Duodenal mucosa (tissue), 2 donors: Measurements from ENCODE around the gene CDK17.

ENCODE experiments used
- H3K27ac ChIP-seq: one replicate; pipeline ENCODE4 v1.7.0; 2013; ENCODE audit warnings: low read depth, low read length
- H3K27me3 ChIP-seq, 2 donors: one replicate each; pipeline ENCODE4 v1.7.0; 2013; ENCODE audit warnings: low read length in 2 of 2, control low read depth in 1 of 2; ENCODE audit not compliant: insufficient read depth in 2 of 2, control insufficient read depth in 1 of 2
- H3K36me3 ChIP-seq, 2 donors: one replicate each; pipeline ENCODE4 v1.7.0; 2013; ENCODE audit warnings: low read length in 2 of 2, control low read depth in 1 of 2; ENCODE audit not compliant: insufficient read depth in 2 of 2, control insufficient read depth in 1 of 2
- H3K4me1 ChIP-seq, 2 donors: one replicate each; pipeline ENCODE4 v1.7.0; 2013; ENCODE audit warnings: low read length in 2 of 2, control low read depth in 1 of 2; ENCODE audit not compliant: insufficient read depth in 2 of 2, control insufficient read depth in 1 of 2
- H3K4me3 ChIP-seq, 2 donors: one replicate each; pipeline ENCODE4 v1.7.0; 2013; ENCODE audit warnings: low read length in 2 of 2, low read depth in 1 of 2
- H3K9ac ChIP-seq, 2 donors: one replicate each; pipeline ENCODE4 v1.7.0; 2013; ENCODE audit warnings: low read length in 2 of 2, low read depth in 1 of 2
- H3K9me3 ChIP-seq, 2 donors: one replicate each; pipeline ENCODE4 v1.7.0; 2013; ENCODE audit warnings: low read length in 2 of 2, control low read depth in 1 of 2; ENCODE audit not compliant: control insufficient read depth in 1 of 2

The CDK17 gene

GRCh38 chr12:96261557-96261956, 138.7 kb downstream of the CDK17 start:
- Histone ChIP-seq H3K4me3 (no peak overlapping the region), H3K9ac (no peak overlapping the region), H3K36me3 (peaks cover 0 to 29% of the 10 kb centered on the region in 2 donors), H3K9me3 (no peaks in the 10 kb centered on the region), H3K27me3 (no peaks in the 10 kb centered on the region), H3K4me1 (peaks cover 5 to 8% of the 10 kb centered on the region in 2 donors), H3K27ac (no peak overlapping the region)

GRCh38 chr12:96260644-96261043, 139.6 kb downstream of the CDK17 start:
- peaks cover 5 to 8% of the 10 kb centered on the region in 2 donors for H3K4me1 ChIP-seq
- H3K36me3 ChIP-seq = peaks cover 0 to 26% of the 10 kb centered on the region in 2 donors
- H3K27me3 ChIP-seq = no peaks in the 10 kb centered on the region
- no peak overlapping the region for H3K9ac ChIP-seq
- H3K9me3 ChIP-seq = no peaks in the 10 kb centered on the region
- H3K4me3 ChIP-seq = no peak overlapping the region
- H3K27ac ChIP-seq = no peak overlapping the region

DNA sequence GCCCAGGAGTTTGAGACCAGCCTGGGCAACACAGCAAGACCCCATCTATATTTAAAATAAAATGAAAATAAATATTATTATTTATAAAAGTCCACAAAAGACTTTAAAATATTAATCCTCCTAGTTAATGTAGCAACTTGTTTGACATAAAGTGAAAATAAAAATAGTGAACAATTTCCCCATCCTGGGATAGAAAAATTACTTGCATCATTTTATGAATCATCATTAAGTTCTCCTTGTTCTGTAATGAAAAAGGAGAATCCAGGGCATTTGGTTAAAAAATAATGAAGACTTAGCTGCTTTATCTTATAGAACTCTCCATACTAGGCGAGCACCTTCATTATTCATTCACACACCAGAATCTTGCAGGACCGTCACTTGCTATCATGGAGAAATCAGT, 140.0 kb downstream of the CDK17 start:
- Histone ChIP-seq H3K9me3 (no peaks in the 10 kb centered on the region), H3K9ac (no peak overlapping the region), H3K27ac (no peak overlapping the region), H3K4me3 (no peak overlapping the region), H3K27me3 (no peaks in the 10 kb centered on the region), H3K36me3 (peaks cover 0 to 24% of the 10 kb centered on the region in 2 donors), H3K4me1 (peaks cover 5 to 8% of the 10 kb centered on the region in 2 donors)

GRCh38 chr12:96258104-96258961, 141.9 kb downstream of the CDK17 start:
- H3K9ac ChIP-seq = no peak overlapping the region
- H3K4me1 ChIP-seq = peaks cover 14% of the 10 kb centered on the region in 2 donors
- H3K27ac ChIP-seq = no peak overlapping the region
- no peak overlapping the region for H3K4me3 ChIP-seq
- H3K36me3 ChIP-seq = peaks cover 0 to 15% of the 10 kb centered on the region in 2 donors
- no peaks in the 10 kb centered on the region for H3K9me3 ChIP-seq
- no peaks in the 10 kb centered on the region for H3K27me3 ChIP-seq

DNA sequence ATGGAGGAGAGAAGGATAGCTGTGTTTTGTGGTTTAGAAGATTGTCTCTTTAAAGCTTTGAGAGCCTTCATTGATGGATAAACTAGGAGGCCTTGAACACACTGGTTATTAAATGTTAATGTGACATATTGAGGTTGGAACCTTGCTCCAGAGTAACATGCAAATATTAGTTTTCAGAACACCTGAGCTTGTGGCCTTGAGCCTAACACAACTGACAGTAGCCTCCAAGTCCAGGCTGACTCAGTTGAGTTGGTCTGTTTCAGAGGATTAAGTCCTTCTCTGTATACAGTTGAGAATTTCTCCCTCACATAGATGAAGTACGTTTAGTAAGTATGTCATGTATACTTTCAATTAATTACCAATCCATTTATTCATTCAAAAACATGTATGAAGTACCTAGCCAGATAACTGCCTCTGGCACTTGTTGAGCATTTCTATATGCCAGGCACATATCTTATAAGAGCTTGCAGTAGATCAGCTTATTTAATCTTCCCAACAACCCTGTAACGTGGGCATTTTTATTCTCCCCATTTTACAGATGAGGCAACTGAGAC, 142.6 kb downstream of the CDK17 start:
- Histone ChIP-seq H3K4me1 (peaks cover 14% of the 10 kb centered on the region in 2 donors), H3K9ac (no peak overlapping the region), H3K27me3 (no peaks in the 10 kb centered on the region), H3K27ac (no peak overlapping the region), H3K36me3 (peaks cover 0 to 15% of the 10 kb centered on the region in 2 donors), H3K4me3 (no peak overlapping the region), H3K9me3 (no peaks in the 10 kb centered on the region)

GRCh38 chr12:96256672-96257361, 143.4 kb downstream of the CDK17 start:
- Histone ChIP-seq H3K9ac (no peak overlapping the region), H3K4me1 (peaks cover 14% of the 10 kb centered on the region in 2 donors), H3K36me3 (peaks cover 0 to 15% of the 10 kb centered on the region in 2 donors)

GRCh38 chr12:96255077-96255476, 145.2 kb downstream of the CDK17 start:
- Histone ChIP-seq H3K4me3 (peak overlapping the region in 1 of 2 donors; percentile 14), H3K9me3 (no peaks in the 10 kb centered on the region), H3K4me1 (peaks cover 14% of the 10 kb centered on the region in 2 donors), H3K27ac (peak overlapping the region; percentile 6), H3K27me3 (no peaks in the 10 kb centered on the region), H3K36me3 (peaks cover 0 to 12% of the 10 kb centered on the region in 2 donors), H3K9ac (peak overlapping the region in 1 of 2 donors; percentile 34)

More at GRCh38 chr12:96256672-96257361, 143.4 kb downstream of the CDK17 start:
- no peaks in the 10 kb centered on the region for H3K9me3 ChIP-seq
- no peak overlapping the region for H3K4me3 ChIP-seq
- no peak overlapping the region for H3K27ac ChIP-seq
- H3K27me3 ChIP-seq = no peaks in the 10 kb centered on the region

DNA sequence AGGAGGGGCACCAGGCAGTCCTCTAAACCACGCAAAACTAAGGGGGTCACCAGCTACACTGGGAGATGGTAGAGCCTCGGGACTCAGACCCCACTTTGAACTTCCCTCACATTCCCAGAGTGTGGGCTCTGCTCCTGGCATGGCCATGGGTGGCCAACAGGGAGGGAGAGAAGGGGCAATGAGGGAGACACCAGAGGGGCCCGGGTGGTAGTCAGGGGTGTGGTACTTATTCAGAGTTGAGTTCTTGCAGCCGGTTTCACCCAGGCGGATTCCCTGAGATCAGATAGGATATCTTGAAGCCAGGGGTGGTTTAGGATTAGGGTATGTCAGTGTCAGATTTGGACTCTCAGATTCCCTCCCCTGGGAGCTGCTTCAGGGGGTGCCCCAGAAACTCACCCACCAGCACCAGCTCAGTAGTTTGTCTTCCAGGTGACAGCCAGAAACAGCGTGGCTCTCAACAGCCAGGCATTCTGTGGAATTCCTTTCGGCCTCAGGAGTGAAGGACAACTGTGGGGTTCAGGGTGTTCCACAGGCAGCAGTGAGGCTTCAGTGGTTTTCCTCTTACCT, 150.0 kb downstream of the CDK17 start:
- Histone ChIP-seq H3K36me3 (peaks cover 4 to 41% of the 10 kb centered on the region in 2 donors), H3K9ac (no peak overlapping the region), H3K4me1 (peaks cover 6 to 15% of the 10 kb centered on the region in 2 donors), H3K27ac (no peak overlapping the region), H3K4me3 (no peak overlapping the region), H3K9me3 (no peaks in the 10 kb centered on the region), H3K27me3 (no peaks in the 10 kb centered on the region)

DNA sequence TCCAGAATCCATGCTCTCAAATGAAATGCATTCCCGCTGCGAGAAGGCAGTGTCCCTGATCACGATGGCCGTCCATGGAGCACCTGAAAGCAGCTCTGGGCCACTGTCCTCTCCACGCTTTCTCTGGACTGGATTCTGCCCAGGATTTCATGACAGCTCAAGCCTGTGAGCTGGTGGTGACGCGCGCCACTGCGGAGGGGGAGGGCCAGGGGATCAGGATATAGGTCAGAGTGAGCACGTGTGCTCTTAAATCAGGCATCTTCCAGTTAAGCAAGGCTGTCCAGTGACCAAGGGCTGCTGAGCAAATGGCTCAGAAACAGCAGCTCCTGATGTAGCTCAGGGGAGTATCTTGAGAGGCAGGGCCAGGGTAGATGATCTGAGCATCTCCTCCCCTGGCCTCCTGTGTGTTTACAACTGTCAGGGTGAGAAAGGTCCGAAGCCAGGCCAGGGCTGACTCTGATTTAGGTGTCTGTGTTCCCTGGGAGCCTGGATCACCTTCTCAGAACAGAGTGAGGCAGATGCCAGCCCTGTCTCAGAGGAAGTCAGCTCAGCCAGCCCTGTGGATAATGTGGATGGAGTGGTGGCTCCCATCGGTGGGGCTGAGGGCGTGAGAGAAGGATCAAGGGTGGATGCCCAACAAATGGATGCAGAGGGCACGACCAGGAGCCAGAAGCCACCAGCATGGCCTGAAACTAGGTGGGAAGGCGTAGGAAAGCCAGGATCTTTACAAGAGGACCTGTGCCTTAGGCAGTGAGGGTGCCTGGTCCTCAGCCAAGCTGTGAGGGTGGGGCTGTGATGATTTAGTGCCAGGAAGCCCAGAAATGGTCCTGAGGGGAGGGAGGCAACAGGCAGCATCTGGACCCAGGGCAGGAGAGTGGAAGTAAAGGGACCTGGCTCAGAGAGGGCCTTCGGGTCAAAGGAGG, 150.8 kb downstream of the CDK17 start:
- Histone ChIP-seq H3K9me3 (no peaks in the 10 kb centered on the region), H3K9ac (no peak overlapping the region), H3K4me1 (peaks cover 2 to 8% of the 10 kb centered on the region in 2 donors), H3K27me3 (no peaks in the 10 kb centered on the region), H3K36me3 (peaks cover 4 to 41% of the 10 kb centered on the region in 2 donors), H3K27ac (no peak overlapping the region), H3K4me3 (no peak overlapping the region)
